Superior temporal gyrus (tissue), 1 donor: ENCODE data around the gene UQCRHL.
"Not testable (repeated sequence)": the region's sequence is repeated elsewhere in the genome, so short reads cannot be mapped to it uniquely, and the experiment has no call there.

Experiments
- DNase-seq: peaks from one replicate; pipeline ENCODE4 v3.0.0-alpha.2; 2016; ENCODE audit errors: extremely low spot score

Gene UQCRHL

GRCh38 chr1:15807549-15807948, at the start of gene UQCRHL:
UQCRHL (minus strand) TSS chr1:15807649; CDS start chr1:15807649, 0 bp downstream.
- not testable (repeated sequence) for DNase-seq

- no peak for DNase-seq
Measured at GRCh38 chr1:15856888-15857287, 49.4 kb upstream of the UQCRHL start.

- no peak for DNase-seq
Measured at GRCh38 chr1:15852828-15853302, 45.4 kb upstream of the UQCRHL start.

GRCh38 chr1:15852036-15852827, 44.8 kb upstream of the UQCRHL start:
- DNase-seq: no peak

- DNase-seq: peak; percentile 86
Measured at GRCh38 chr1:15851210-15852035, 44.0 kb upstream of the UQCRHL start.

- peak; percentile 65 for DNase-seq
Measured at GRCh38 chr1:15850471-15851001, 43.1 kb upstream of the UQCRHL start.

- DNase-seq: peak; percentile 77
Measured at GRCh38 chr1:15849775-15850324, 42.4 kb upstream of the UQCRHL start.

GRCh38 chr1:15848929-15849774, 41.7 kb upstream of the UQCRHL start:
- peak; percentile 92 for DNase-seq

- peak; percentile 41 for DNase-seq
Measured at GRCh38 chr1:15848143-15848928, 40.9 kb upstream of the UQCRHL start.

- DNase-seq: no peak
Measured at GRCh38 chr1:15847893-15848142, 40.4 kb upstream of the UQCRHL start.

- DNase-seq: peak; percentile 97
Measured at GRCh38 chr1:15847100-15847892, 39.8 kb upstream of the UQCRHL start, which contains the start of gene SPEN. SPEN (plus strand) TSS chr1:15847707; CDS start chr1:15848068, 361 bp downstream.

GRCh38 chr1:15846056-15846455, 38.6 kb upstream of the UQCRHL start:
- not testable (repeated sequence) for DNase-seq

- DNase-seq: peak; percentile 88
Measured at GRCh38 chr1:15843826-15844572, 36.5 kb upstream of the UQCRHL start.

GRCh38 chr1:15838721-15839120, 31.3 kb upstream of the UQCRHL start:
- DNase-seq: no peak

GRCh38 chr1:15837931-15838330, 30.5 kb upstream of the UQCRHL start:
- no peak for DNase-seq

- no peak for DNase-seq
Measured at GRCh38 chr1:15836772-15837669, 29.6 kb upstream of the UQCRHL start.

GRCh38 chr1:15836511-15836771, 29.0 kb upstream of the UQCRHL start:
- DNase-seq: not testable (repeated sequence)
